ENCODE measurements around the gene DUSP9. TPM values are rescaled to one million over a fixed set of nuclear protein-coding genes. Genes with fewer than 3 reads are reported as not detected.
"Not testable (repeated sequence)": the region's sequence is repeated elsewhere in the genome, so short reads cannot be mapped to it uniquely, and the experiment has no call there.

DUSP9 gene
- total RNA-seq, 1 donor from 2014 or later: 4.1 TPM

DNA sequence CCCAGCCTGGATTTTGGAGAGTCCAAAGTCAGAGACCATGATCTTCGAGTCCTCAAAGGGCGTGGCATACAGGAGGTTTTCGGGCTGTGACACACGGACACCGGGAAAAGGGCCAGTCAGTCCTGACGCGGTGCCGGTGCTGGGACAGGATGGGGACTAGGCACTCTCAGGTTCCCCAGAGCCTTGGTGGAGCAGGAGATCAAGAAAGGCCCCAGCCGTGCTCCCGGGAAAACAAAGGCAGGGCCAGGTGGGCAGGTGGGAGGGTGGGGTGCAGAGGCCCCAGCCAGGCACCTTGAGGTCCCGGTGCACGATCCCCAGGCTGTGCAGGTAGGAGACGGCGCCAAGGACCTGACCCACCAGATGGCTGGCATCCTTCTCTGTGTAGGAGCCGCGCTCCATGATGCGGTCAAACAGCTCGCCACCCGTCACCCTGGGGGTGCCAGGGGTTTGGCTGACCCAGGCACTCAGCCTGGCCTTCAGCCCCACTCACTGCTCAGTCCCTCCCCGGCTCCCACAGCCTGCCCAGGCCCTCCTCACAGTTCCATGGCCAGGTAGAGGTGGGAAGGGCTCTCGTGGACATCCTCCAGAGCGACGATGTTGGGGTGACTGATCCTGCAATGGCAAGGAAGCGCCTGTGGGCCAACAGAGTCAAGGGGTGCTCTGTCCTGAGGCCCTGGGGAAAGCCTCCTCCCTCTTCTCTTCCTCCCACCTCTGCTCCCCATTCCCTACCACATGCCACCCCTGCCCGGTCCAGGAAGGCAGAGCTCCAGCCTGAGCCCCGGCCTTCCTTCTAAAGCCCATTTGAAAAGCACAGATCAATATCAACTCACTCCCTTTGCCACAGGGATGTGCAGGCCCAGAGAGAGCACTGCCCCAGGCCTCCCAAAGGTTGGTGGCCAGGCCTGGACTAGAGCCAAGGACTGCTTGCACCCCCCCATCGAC lies 24.9 kb downstream of the DUSP9 start:
- TF ChIP-seq, protein P1, sequence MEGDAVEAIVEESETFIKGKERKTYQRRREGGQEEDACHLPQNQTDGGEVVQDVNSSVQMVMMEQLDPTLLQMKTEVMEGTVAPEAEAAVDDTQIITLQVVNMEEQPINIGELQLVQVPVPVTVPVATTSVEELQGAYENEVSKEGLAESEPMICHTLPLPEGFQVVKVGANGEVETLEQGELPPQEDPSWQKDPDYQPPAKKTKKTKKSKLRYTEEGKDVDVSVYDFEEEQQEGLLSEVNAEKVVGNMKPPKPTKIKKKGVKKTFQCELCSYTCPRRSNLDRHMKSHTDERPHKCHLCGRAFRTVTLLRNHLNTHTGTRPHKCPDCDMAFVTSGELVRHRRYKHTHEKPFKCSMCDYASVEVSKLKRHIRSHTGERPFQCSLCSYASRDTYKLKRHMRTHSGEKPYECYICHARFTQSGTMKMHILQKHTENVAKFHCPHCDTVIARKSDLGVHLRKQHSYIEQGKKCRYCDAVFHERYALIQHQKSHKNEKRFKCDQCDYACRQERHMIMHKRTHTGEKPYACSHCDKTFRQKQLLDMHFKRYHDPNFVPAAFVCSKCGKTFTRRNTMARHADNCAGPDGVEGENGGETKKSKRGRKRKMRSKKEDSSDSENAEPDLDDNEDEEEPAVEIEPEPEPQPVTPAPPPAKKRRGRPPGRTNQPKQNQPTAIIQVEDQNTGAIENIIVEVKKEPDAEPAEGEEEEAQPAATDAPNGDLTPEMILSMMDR (IDR thresholded peaks at IDR 0.05; ENCODE audit: insufficient read depth, low read length, poor library complexity, severe bottlenecking): no peak
- Histone ChIP-seq H3K36me3 (ENCODE audit: control insufficient read depth, insufficient read depth, low read length) (no peaks in the 10 kb centered on the region), H3K4me3 (ENCODE audit: low read depth, low read length) (no peak overlapping the region), H3K27me3 (ENCODE audit: control insufficient read depth, insufficient read depth, low read length) (peaks cover 24% of the 10 kb centered on the region)
- no peak for DNase-seq (ENCODE audit: low read depth)

DNA sequence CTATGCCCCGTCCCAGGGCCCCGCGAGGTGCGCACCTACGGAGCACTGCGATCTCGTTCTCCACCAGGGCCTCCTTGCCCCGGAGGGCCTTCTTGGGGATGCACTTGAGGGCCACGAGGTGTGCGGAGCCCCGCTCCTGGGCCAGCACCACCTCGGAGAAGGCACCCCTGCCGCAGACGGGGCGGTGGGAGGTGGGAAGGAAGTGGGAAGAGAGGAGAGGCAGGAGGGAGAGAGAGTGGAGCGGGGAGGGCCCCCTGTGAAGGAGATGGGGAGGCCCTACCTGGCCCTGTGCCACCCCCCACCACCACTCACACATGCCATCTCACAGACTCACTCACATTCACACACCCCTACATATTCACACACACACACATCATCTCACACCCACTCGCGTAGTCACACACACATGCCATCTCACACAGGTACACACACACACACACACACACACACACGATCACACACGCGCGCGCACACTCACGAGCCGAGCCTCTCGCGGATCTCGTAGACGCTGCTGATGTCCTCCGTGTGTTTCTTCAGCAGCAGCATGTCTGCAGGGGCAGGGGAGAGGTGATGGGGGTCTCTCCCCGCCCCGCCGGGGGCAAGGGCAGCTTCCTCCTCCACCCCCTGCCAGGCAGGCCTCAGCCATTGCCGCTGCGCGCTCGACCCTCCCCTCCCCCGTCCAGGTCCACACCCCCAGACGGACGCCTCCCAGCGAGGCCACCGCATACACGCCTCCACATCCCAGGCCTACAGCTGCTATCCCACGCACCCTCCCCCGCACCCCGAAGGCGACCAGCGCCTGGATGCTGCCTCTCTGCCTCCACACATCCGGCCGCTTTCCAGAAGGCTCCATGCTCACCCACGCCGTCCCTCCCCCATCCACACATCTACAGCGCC lies 25.8 kb downstream of the DUSP9 start:
- H3K36me3 ChIP-seq (ENCODE audit: control insufficient read depth, insufficient read depth, low read length): no peaks in the 10 kb centered on the region
- TF ChIP-seq, protein P1 (IDR thresholded peaks at IDR 0.05; ENCODE audit: insufficient read depth, low read length, poor library complexity, severe bottlenecking): no peak
- no peak for DNase-seq (ENCODE audit: low read depth)
- peaks cover 18% of the 10 kb centered on the region for H3K27me3 ChIP-seq (ENCODE audit: control insufficient read depth, insufficient read depth, low read length)
- H3K4me3 ChIP-seq (ENCODE audit: low read depth, low read length): no peak overlapping the region

DNA sequence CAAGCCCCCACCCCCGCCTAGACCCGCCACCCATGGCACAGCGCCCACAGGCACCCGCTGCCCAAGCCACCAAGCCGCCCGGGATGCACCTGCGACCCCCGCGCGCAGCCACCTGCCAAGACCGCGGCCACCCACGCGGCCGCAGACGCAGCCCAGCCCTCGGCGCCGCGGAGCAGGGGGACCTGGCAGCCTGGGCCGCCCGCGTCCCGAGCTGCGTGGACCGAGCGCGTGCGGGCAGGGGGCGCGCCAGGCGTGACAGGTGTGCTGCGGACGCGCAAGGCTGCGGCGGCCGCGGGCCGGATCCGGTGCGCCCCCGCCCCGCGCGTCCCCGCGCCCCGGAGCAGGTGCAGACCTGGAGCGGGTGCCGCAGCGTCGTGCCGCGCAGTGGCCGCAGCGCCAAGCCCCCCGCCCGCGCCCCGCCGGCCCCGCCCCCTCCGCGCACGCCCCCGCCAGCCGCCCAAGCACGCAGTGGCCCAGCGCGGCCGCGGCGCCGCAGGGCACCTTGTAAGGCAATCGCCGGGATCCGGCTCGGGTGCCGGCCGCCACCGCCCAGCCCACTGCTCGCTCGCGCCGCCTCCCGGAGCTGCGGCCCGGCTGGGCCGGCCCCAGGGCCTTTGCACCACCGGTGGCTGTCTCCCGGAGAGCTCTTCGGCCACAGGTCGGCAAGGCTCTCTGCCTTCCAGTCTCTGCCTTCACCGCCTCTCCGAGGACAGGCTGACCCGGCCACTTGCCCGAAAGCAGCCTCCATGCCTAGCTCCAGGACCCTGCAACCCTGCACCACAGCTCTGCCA lies 26.6 kb downstream of the DUSP9 start, which contains the start of gene PNCK:
Gene PNCK (minus strand): TSS at position 386 of the 791 bp plus-strand sequence. CDS start 737 bp downstream, outside the sequence.
- TF ChIP-seq, protein P1 (IDR thresholded peaks at IDR 0.05; ENCODE audit: insufficient read depth, low read length, poor library complexity, severe bottlenecking): no peak
- H3K36me3 ChIP-seq (ENCODE audit: control insufficient read depth, insufficient read depth, low read length): no peaks in the 10 kb centered on the region
- no peak within 1 kb of the TSS for H3K4me3 ChIP-seq (ENCODE audit: low read depth, low read length)
- H3K27me3 ChIP-seq (ENCODE audit: control insufficient read depth, insufficient read depth, low read length): peaks cover 18% of the 10 kb centered on the region
- DNase-seq (ENCODE audit: low read depth): no peak

DNA sequence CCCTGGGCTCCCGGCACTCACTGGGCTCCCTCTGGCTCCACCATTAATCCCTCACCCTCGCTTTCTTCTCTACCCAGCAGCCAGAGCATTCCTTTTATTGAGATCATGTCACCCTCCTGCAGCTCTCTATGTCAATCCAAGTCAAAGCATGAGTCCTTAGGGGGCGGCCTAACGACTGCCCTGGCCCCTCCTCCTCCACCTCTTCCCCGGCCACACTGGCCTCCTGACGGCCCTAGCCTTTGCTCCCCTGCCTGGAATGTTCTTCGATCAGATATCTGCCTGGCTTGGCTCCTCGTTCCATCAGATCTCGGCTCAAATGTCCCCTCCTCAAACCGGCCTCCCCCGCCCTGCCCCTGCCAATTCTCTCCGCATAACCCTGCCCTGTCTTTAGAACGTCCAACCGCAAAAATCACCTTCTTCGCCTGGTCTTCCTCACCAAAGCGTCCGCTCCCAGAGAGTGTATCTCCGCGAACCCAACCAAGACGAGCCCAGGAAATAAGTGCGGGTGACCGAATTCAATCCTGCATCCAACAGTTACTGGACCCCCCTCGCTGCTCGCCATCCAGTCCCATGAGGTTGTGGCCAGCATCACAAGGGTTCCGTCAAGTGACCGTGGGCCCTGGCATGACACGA lies 27.3 kb downstream of the DUSP9 start:
- peaks cover 18% of the 10 kb centered on the region for H3K27me3 ChIP-seq (ENCODE audit: control insufficient read depth, insufficient read depth, low read length)
- no peaks in the 10 kb centered on the region for H3K36me3 ChIP-seq (ENCODE audit: control insufficient read depth, insufficient read depth, low read length)
- TF ChIP-seq, protein P1 (IDR thresholded peaks at IDR 0.05; ENCODE audit: insufficient read depth, low read length, poor library complexity, severe bottlenecking): no peak
- no peak for DNase-seq (ENCODE audit: low read depth)
- H3K4me3 ChIP-seq (ENCODE audit: low read depth, low read length): no peak overlapping the region

- DNase-seq (ENCODE audit: low read depth): no peak
- Histone ChIP-seq H3K36me3 (ENCODE audit: control insufficient read depth, insufficient read depth, low read length) (no peaks in the 10 kb centered on the region), H3K27me3 (ENCODE audit: control insufficient read depth, insufficient read depth, low read length) (peaks cover 14% of the 10 kb centered on the region), H3K4me3 (ENCODE audit: low read depth, low read length) (no peak overlapping the region)
- TF ChIP-seq, protein P1 (IDR thresholded peaks at IDR 0.05; ENCODE audit: insufficient read depth, low read length, poor library complexity, severe bottlenecking): no peak
Measured at GRCh38 chrX:153681175-153681574, 34.2 kb downstream of the DUSP9 start.

DNA sequence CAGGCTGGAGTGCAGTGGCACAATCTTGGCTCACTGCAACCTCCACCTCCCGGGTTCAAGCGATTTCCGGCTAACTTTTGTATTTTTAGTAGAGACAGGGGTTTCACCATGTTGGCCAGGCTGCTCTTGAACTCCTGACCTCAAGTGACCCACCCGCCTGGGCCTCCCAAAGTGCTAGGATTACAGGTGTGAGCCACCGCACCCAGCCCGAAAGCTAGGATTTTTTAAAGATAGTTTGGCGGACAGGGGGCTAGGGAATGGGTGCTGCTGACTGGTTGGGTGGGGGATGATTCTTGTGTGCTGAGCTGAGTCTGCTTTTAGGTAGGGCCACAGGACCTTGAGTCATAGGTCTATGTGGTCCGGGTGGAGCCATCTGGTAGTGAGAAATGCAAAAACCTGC lies 36.5 kb downstream of the DUSP9 start:
- not testable (repeated sequence) for H3K4me3 ChIP-seq (ENCODE audit: low read depth, low read length); DNase-seq (ENCODE audit: low read depth); H3K36me3 ChIP-seq (ENCODE audit: control insufficient read depth, insufficient read depth, low read length)
- H3K27me3 ChIP-seq (ENCODE audit: control insufficient read depth, insufficient read depth, low read length): peaks cover 14% of the 10 kb centered on the region
